Activated T-helper 2 cell treated with anti-CD3 and anti-CD28 coated beads, Interferon-gamma antibody, Interleukin-2, Interleukin-4, amounts not matched to agents 10 μg/mL and 5 μg/mL and 100 μg/mL, durations not matched to agents 14 hours and 24 hours and 36 hours (primary cell): ENCODE measurements around the gene TAF11L4. TPM values are rescaled to one million over a fixed set of nuclear protein-coding genes. Genes with fewer than 3 reads are reported as not detected.
A peak's percentile ranks its signal among the peaks of the same experiment; 100 is the strongest.
"Not testable (repeated sequence)": the region's sequence is repeated elsewhere in the genome, so short reads cannot be mapped to it uniquely, and the experiment has no call there.

Experiments
- DNase-seq: peaks from one replicate; pipeline ENCODE4 v3.0.0; 2021; ENCODE audit warnings: low spot score
- H3K27ac Mint-ChIP-seq: one replicate; pipeline ENCODE4 v1.8.0; 2021; ENCODE audit warnings: mixed read lengths
- H3K27me3 Mint-ChIP-seq: one replicate; pipeline ENCODE4 v1.8.0; 2021; ENCODE audit warnings: low read depth, mixed read lengths
- H3K36me3 Mint-ChIP-seq: one replicate; pipeline ENCODE4 v1.8.0; 2021; ENCODE audit warnings: low read depth, mixed read lengths
- H3K4me1 Mint-ChIP-seq: one replicate; pipeline ENCODE4 v1.8.0; 2021; ENCODE audit warnings: low read depth, mixed read lengths
- H3K4me3 Mint-ChIP-seq: one replicate; pipeline ENCODE4 v1.8.0; 2021; ENCODE audit warnings: low read depth, mild to moderate bottlenecking, moderate library complexity, mixed read lengths
- H3K9me3 Mint-ChIP-seq: one replicate; pipeline ENCODE4 v1.8.0; 2021; ENCODE audit warnings: mixed read lengths
- intact Hi-C: fragments of 100-400 bp; cut with micrococcal nuclease; formaldehyde crosslinking; loops from one replicate; pipeline ENCODE4 v1.15.1; 2023
- total RNA-seq: library from RNA; stranded (reverse); gene quantifications from 2 replicates; pipeline ENCODE4 v1.2.3, GENCODE V29; 2022

TAF11L4 gene
- total RNA-seq, 1 donor from 2014 or later = not detected

GRCh38 chr5:17517526-17517925 is 4.1 kb upstream of the TAF11L4 start:
- peak; percentile 9 for DNase-seq
- intact Hi-C loops, H3K9me3 Mint-ChIP-seq, H3K36me3 Mint-ChIP-seq, H3K4me3 Mint-ChIP-seq, H3K27me3 Mint-ChIP-seq, H3K4me1 Mint-ChIP-seq, H3K27ac Mint-ChIP-seq: not testable (repeated sequence)

DNA sequence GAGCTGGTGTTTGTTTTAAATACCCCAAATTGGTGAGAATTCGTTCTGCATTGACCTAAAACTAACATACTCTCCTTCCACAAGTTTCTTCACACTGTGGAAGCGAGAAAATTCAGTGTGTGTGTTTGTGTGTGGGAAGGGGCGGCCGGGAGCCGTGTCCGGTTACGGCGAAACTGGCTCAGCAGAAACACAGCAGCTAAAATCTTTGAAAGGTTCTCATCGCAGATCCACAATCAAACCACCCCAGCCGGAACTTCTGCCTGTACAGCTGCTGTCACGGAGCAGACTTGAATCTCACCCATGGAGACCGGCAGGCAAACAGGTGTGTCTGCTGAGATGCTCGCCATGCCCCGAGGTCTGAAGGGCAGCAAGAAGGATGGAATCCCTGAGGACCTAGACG is 3.5 kb upstream of the TAF11L4 start, which contains the start of gene TAF11L3:
TSS of gene TAF11L3 (plus strand) at position 301 of the 400 bp plus-strand sequence.
- H3K27me3 Mint-ChIP-seq, H3K36me3 Mint-ChIP-seq, intact Hi-C loops, DNase-seq, H3K4me1 Mint-ChIP-seq, H3K4me3 Mint-ChIP-seq, H3K9me3 Mint-ChIP-seq, H3K27ac Mint-ChIP-seq: not testable (repeated sequence)

DNA sequence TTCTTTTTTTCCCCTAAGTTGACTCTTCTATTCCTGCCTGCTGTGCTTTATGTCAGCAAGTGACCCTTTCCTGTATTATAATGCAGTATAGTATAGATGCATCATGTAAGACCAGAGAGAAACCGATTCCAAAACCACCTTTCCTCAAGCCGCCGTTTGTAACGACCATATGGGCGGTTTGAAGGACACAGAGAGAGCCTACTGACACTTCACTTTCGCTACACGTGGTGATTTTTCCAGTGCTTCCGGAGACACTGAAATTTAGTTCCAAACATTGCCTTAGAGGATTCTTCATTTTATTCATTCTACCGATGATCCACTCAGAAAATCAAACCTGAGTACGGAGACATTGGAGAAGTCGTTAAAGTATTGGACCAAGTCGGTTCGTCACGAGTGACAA is 2.1 kb upstream of the TAF11L4 start:
- DNase-seq, H3K27ac Mint-ChIP-seq, H3K27me3 Mint-ChIP-seq, H3K4me1 Mint-ChIP-seq, intact Hi-C loops, H3K9me3 Mint-ChIP-seq, H3K36me3 Mint-ChIP-seq, H3K4me3 Mint-ChIP-seq: not testable (repeated sequence)

DNA sequence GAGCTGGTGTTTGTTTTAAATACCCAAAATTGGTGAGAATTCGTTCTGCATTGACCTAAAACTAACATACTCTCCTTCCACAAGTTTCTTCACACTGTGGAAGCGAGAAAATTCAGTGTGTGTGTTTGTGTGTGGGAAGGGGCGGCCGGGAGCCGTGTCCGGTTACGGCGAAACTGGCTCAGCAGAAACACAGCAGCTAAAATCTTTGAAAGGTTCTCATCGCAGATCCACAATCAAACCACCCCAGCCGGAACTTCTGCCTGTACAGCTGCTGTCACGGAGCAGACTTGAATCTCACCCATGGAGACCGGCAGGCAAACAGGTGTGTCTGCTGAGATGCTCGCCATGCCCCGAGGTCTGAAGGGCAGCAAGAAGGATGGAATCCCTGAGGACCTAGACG is 3.3 kb downstream of the TAF11L4 start, which contains the start of gene TAF11L5:
TSS of gene TAF11L5 (plus strand) at position 301 of the 400 bp plus-strand sequence.
- intact Hi-C loops, H3K36me3 Mint-ChIP-seq, H3K27me3 Mint-ChIP-seq, H3K4me1 Mint-ChIP-seq, H3K9me3 Mint-ChIP-seq, DNase-seq, H3K4me3 Mint-ChIP-seq, H3K27ac Mint-ChIP-seq: not testable (repeated sequence)

- H3K27me3 Mint-ChIP-seq, H3K4me1 Mint-ChIP-seq, H3K27ac Mint-ChIP-seq, H3K4me3 Mint-ChIP-seq, H3K9me3 Mint-ChIP-seq, H3K36me3 Mint-ChIP-seq, intact Hi-C loops: not testable (repeated sequence)
- peak; percentile 12 for DNase-seq
Measured at GRCh38 chr5:17526504-17526903, 4.9 kb downstream of the TAF11L4 start.

- H3K36me3 Mint-ChIP-seq, intact Hi-C loops, H3K9me3 Mint-ChIP-seq, H3K4me1 Mint-ChIP-seq, H3K27ac Mint-ChIP-seq, H3K4me3 Mint-ChIP-seq, H3K27me3 Mint-ChIP-seq, DNase-seq: not testable (repeated sequence)
Measured at GRCh38 chr5:17528369-17528768, 6.8 kb downstream of the TAF11L4 start, which contains the start of gene TAF11L6. Gene TAF11L6 (plus strand): TSS chr5:17528669.

Other genes with a start within 250 kb of the TAF11L4 start
- gene TAF11L2, start 23.6 kb upstream of the TAF11L4 start, total RNA-seq = not detected in 2 replicates
- not detected in 2 replicates for gene TAF11L3, start 3.4 kb upstream of the TAF11L4 start, total RNA-seq
- not detected in 2 replicates for gene TAF11L5, start 3.4 kb downstream of the TAF11L4 start, total RNA-seq
- gene TAF11L6, start 6.9 kb downstream of the TAF11L4 start, total RNA-seq = not detected in 2 replicates
- not detected in 2 replicates for gene TAF11L7, start 64.0 kb downstream of the TAF11L4 start, total RNA-seq
- gene TAF11L8, start 69.2 kb downstream of the TAF11L4 start, total RNA-seq = not detected in 2 replicates
- gene TAF11L9, start 72.6 kb downstream of the TAF11L4 start, total RNA-seq = not detected in 2 replicates
- gene TAF11L10, start 76.0 kb downstream of the TAF11L4 start, total RNA-seq = not detected in 2 replicates
- not detected in 2 replicates for gene TAF11L11, start 82.4 kb downstream of the TAF11L4 start, total RNA-seq
- gene TAF11L12, start 88.6 kb downstream of the TAF11L4 start, total RNA-seq = not detected in 2 replicates
- not detected in 2 replicates for gene TAF11L13, start 110.3 kb downstream of the TAF11L4 start, total RNA-seq
- not detected in 2 replicates for gene TAF11L14, start 112.7 kb downstream of the TAF11L4 start, total RNA-seq